PC-9 (cell line): ENCODE data around the gene KRCC1. TPM values are rescaled to one million over a fixed set of nuclear protein-coding genes. Genes with fewer than 3 reads are reported as not detected.

Experiments
- BruUV-seq: library from RNA; stranded (reverse); fragments of 400-500 nt; replicated peaks from 2 replicates; lab custom pipeline; 2021; lab: Mats Ljungman, UMichigan
- CTCF ChIA-PET: fragments of 300-600 bp; sonication (Branson Sonifier 250); formaldehyde crosslinking; loops from one replicate; lab custom pipeline; 2022; ENCODE audit warnings: antibody characterized with exemption; lab: Charles Lee
- POLR2A ChIA-PET: fragments of 300-600 bp; sonication (Branson Sonifier 250); formaldehyde crosslinking; loops from one replicate; lab custom pipeline; 2022; ENCODE audit warnings: antibody characterized with exemption; ENCODE audit not compliant: unreplicated experiment; lab: Charles Lee
- DNase-seq, 2 experiments: peaks; one replicate each; pipeline versions ENCODE4 v3.0.0 to v3.0.0-alpha.2; 2015 to 2022; ENCODE audit warnings: mixed read lengths in 1 of 2
- H2AFZ ChIP-seq: fragments of 200-600 bp; sonication (generic); 2 replicates; pipeline ENCODE4 v1.8.1; 2017; ENCODE audit warnings: antibody characterized with exemption
- H3F3A ChIP-seq: fragments of 200-600 bp; sonication (generic); 2 replicates; pipeline ENCODE4 v1.8.1; 2017; ENCODE audit warnings: antibody characterized with exemption, mild to moderate bottlenecking, low read depth; ENCODE audit not compliant: insufficient read depth
- H3K27ac ChIP-seq: fragments of 200-600 bp; sonication (generic); 2 replicates; pipeline ENCODE4 v1.6.1; 2016; ENCODE audit warnings: mixed run types
- H3K27me3 ChIP-seq: fragments of 200-600 bp; sonication (generic); 2 replicates; pipeline ENCODE4 v1.6.1; 2016; ENCODE audit warnings: low read depth, mixed run types; ENCODE audit not compliant: insufficient read depth
- H3K36me3 ChIP-seq: fragments of 200-600 bp; sonication (generic); 2 replicates; pipeline ENCODE4 v1.6.1; 2016; ENCODE audit warnings: low read depth, mixed run types
- H3K4me1 ChIP-seq: fragments of 200-600 bp; sonication (generic); replicated peaks from 2 replicates; pipeline ENCODE4 v1.6.1; 2016; ENCODE audit warnings: mixed run types; ENCODE audit not compliant: insufficient read depth
- H3K4me2 ChIP-seq: fragments of 200-600 bp; sonication (generic); 2 replicates; pipeline ENCODE4 v1.6.1; 2017; ENCODE audit warnings: mixed run types
- H3K4me3 ChIP-seq: fragments of 200-600 bp; sonication (generic); 2 replicates; pipeline ENCODE4 v1.6.1; 2016; ENCODE audit warnings: mixed run types
- H3K79me2 ChIP-seq: fragments of 200-600 bp; sonication (generic); 2 replicates; pipeline ENCODE4 v1.6.1; 2017; ENCODE audit warnings: low read depth, mixed run types
- H3K9me2 ChIP-seq: fragments of 200-600 bp; sonication (generic); 2 replicates; pipeline ENCODE4 v1.8.1; 2017; ENCODE audit warnings: mild to moderate bottlenecking; ENCODE audit not compliant: insufficient read depth
- H3K9me3 ChIP-seq: fragments of 200-600 bp; sonication (generic); 2 replicates; pipeline ENCODE4 v1.8.1; 2016; ENCODE audit warnings: low read depth; ENCODE audit not compliant: insufficient read depth
- H4K20me1 ChIP-seq: fragments of 200-600 bp; sonication (generic); 2 replicates; pipeline ENCODE4 v1.8.1; 2017; ENCODE audit not compliant: insufficient read depth
- EZH2 ChIP-seq: fragments of 200-600 bp; sonication (generic); IDR thresholded peaks from 2 replicates; pipeline ENCODE4 v1.8.0; 2017; ENCODE audit warnings: antibody characterized with exemption, low read depth
- intact Hi-C: fragments of 100-400 bp; cut with micrococcal nuclease; formaldehyde crosslinking; loops from one replicate; pipeline ENCODE4 v1.10.0; 2022; ENCODE audit not compliant: unreplicated experiment
- total RNA-seq: library from RNA; stranded (reverse); gene quantifications from 2 replicates; pipeline ENCODE4 v1.2.3, GENCODE V29; 2021
- TF ChIP-seq, protein P1 (sequence below): fragments of 200-600 bp; sonication (generic); conservative IDR thresholded peaks from 2 replicates; pipeline ENCODE4 v1.6.1; 2017; ENCODE audit warnings: mixed run types, antibody characterized with exemption, mild to moderate bottlenecking, moderate library complexity

The KRCC1 gene
- total RNA-seq, 1 experiment from 2014 or later, result 17.4 TPM

DNA sequence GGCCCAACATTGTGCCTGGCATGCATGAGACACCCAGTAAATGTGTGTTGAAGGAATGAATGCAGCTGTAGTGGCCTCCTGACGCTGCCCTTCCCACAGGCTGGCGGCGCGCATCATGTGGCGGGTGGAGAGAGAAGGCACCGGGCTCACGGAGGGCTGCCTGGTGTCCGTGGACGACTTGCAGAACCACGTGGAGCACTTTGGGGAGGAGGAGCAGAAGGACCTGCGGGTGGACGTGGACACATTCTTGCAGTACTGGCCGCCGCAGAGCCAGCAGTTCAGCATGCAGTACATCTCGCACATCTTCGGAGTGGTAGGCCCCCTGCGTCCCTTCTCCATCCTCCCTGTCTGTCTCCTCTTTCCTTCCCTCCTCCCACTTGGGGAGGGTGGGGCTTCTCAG lies 32.2 kb upstream of the KRCC1 start:
- no peak for DNase-seq
- TF ChIP-seq, protein P1, sequence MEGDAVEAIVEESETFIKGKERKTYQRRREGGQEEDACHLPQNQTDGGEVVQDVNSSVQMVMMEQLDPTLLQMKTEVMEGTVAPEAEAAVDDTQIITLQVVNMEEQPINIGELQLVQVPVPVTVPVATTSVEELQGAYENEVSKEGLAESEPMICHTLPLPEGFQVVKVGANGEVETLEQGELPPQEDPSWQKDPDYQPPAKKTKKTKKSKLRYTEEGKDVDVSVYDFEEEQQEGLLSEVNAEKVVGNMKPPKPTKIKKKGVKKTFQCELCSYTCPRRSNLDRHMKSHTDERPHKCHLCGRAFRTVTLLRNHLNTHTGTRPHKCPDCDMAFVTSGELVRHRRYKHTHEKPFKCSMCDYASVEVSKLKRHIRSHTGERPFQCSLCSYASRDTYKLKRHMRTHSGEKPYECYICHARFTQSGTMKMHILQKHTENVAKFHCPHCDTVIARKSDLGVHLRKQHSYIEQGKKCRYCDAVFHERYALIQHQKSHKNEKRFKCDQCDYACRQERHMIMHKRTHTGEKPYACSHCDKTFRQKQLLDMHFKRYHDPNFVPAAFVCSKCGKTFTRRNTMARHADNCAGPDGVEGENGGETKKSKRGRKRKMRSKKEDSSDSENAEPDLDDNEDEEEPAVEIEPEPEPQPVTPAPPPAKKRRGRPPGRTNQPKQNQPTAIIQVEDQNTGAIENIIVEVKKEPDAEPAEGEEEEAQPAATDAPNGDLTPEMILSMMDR, result no peak
- TF ChIP-seq EZH2, result no peak
- no TSS peak for BruUV-seq
- H3K4me3 ChIP-seq, result no peak overlapping the region
- no peaks in the 10 kb centered on the region for H4K20me1 ChIP-seq
- no peak overlapping the region for H3K27ac ChIP-seq
- H3K79me2 ChIP-seq, result no peaks in the 10 kb centered on the region
- no peaks in the 10 kb centered on the region for H3K9me3 ChIP-seq
- no peak overlapping the region for H3K4me2 ChIP-seq
- H3K36me3 ChIP-seq, result no peaks in the 10 kb centered on the region
- no peaks in the 10 kb centered on the region for H3K27me3 ChIP-seq
- ChIA-PET CTCF (no interaction called here), POLR2A (no interaction called here)
- no peaks in the 10 kb centered on the region for H3K4me1 ChIP-seq
- peaks cover 4% of the 10 kb centered on the region; the same call in 1 of the 2 replicates for H3K9me2 ChIP-seq
- intact Hi-C loops, result no loop called here
- no peak overlapping the region for H2AFZ ChIP-seq
- no peaks in the 10 kb centered on the region for H3F3A ChIP-seq

DNA sequence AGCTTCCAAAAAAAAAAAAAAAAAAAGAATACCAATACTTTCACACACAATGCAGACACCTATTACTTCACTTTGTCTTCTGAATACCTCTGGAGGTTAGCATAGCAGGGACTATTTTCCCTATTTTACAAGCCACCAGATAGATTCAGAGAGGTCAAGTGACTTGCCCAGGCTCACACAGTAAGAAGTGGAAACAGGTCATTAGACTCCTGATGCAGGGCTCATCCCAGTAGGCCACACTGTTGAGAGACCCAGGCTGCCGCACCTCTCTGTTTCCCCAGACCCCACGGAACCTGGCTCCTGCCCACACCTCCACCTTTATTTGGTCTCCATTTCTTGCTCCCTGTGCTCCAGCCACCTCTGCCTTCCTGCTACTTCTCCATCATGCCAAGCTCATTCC lies 31.5 kb upstream of the KRCC1 start:
- DNase-seq, result no peak
- Histone ChIP-seq H3K27ac (no peak overlapping the region), H2AFZ (no peak overlapping the region), H3F3A (no peaks in the 10 kb centered on the region), H3K27me3 (no peaks in the 10 kb centered on the region), H4K20me1 (no peaks in the 10 kb centered on the region), H3K4me2 (no peak overlapping the region), H3K9me3 (no peaks in the 10 kb centered on the region), H3K79me2 (no peaks in the 10 kb centered on the region), H3K4me3 (no peak overlapping the region), H3K9me2 (peaks cover 4% of the 10 kb centered on the region; the same call in 1 of the 2 replicates), H3K4me1 (no peaks in the 10 kb centered on the region), H3K36me3 (no peaks in the 10 kb centered on the region)
- TF ChIP-seq, protein P1, result no peak
- no peak for TF ChIP-seq EZH2
- no TSS peak for BruUV-seq
- POLR2A ChIA-PET, result no interaction called here
- CTCF ChIA-PET, result no interaction called here
- intact Hi-C loops, result no loop called here

DNA sequence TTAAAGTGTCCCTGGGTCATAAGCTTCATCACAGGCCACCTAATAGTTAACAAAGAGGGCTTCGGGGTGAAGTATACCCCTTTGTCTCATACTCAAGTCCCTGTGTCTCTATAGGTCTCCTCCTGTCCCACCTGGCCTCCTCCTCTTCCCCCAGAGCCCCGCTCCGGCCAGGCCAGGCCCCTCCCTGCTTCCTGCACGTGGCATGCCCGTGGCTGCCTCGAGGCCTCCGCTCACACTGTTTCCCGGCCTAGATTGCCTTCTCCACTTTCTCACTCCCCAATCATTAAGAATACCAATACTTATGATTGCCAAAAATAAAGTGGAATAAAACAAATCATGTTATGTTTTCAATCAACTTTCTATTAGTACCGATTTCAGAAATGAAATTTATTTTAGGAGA lies 30.8 kb upstream of the KRCC1 start:
- Histone ChIP-seq H3K4me2 (no peak overlapping the region), H3K79me2 (no peaks in the 10 kb centered on the region), H2AFZ (no peak overlapping the region), H3F3A (no peaks in the 10 kb centered on the region), H3K36me3 (no peaks in the 10 kb centered on the region), H3K4me1 (no peaks in the 10 kb centered on the region), H3K9me2 (peaks cover 4% of the 10 kb centered on the region; the same call in 1 of the 2 replicates), H3K4me3 (no peak overlapping the region), H3K27me3 (no peaks in the 10 kb centered on the region), H3K27ac (no peak overlapping the region), H3K9me3 (no peaks in the 10 kb centered on the region), H4K20me1 (no peaks in the 10 kb centered on the region)
- no peak for DNase-seq
- TF ChIP-seq, protein P1, result no peak
- TF ChIP-seq EZH2, result no peak
- no TSS peak for BruUV-seq
- ChIA-PET POLR2A (no interaction called here), CTCF (no interaction called here)
- intact Hi-C loops, result no loop called here
